ENCODE data around the gene CHRM2.
A peak's percentile ranks its signal among the peaks of the same experiment; 100 is the strongest.

Gene CHRM2

DNA sequence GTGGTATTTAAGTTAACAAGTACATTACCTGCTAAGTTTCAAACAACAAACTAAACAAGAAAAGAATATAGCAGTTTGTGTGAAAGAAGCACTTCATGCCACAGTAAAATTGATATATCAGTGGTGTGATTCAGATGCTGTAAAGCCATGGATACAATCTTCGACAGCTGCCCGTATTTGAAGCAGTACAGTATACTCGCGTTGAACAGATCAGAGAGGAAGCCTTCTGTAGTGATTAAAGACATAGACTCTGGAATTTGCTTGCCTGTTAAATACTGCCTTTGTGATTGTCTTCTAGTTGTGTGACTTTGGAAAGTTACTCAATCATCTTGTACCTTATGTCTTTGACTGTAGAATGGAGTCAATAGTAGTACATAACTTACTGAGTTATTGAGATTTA, 71.7 kb downstream of the CHRM2 start:
- peaks cover 34% of the 10 kb centered on the region for H3K4me1 ChIP-seq (ENCODE audit: insufficient read depth, low read length)
- no peaks in the 10 kb centered on the region for H3K27me3 ChIP-seq (ENCODE audit: control insufficient read depth in 1 of 2, insufficient read depth in 2 of 2, low read length in 2 of 2)
- H3K36me3 ChIP-seq (ENCODE audit: insufficient read depth, low read length), result no peaks in the 10 kb centered on the region
- H3K9ac ChIP-seq (ENCODE audit: low read length), result no peak overlapping the region
- no peak overlapping the region for H3K4me3 ChIP-seq (ENCODE audit: low read depth in 1 of 2, low read length in 2 of 2)
- H3K9me3 ChIP-seq (ENCODE audit: low read length), result no peaks in the 10 kb centered on the region
- H3K27ac ChIP-seq (ENCODE audit: low read depth, low read length), result no peak overlapping the region

DNA sequence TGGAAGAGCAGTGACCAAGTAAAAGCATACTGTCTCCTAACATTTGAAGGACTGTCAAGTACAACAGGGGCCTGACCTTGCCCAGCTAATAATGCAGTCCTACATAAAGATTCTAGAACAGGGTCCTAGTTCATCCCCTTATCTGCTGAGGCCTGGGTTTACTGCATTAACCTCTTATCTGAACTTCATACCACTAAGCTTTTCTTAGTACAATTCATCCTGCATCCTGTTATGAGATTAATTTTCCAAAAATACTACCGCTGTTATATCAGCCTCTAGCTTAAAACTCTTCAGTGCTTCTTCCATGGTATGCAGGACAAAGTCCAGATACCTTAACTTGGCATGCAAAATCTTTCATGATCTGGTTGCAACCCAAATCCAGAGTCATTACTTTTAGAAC, 72.5 kb downstream of the CHRM2 start:
- no peaks in the 10 kb centered on the region for H3K27me3 ChIP-seq (ENCODE audit: control insufficient read depth in 1 of 2, insufficient read depth in 2 of 2, low read length in 2 of 2)
- peaks cover 34% of the 10 kb centered on the region for H3K4me1 ChIP-seq (ENCODE audit: insufficient read depth, low read length)
- H3K27ac ChIP-seq (ENCODE audit: low read depth, low read length), result no peak overlapping the region
- H3K9me3 ChIP-seq (ENCODE audit: low read length), result no peaks in the 10 kb centered on the region
- H3K9ac ChIP-seq (ENCODE audit: low read length), result no peak overlapping the region
- H3K4me3 ChIP-seq (ENCODE audit: low read depth in 1 of 2, low read length in 2 of 2), result no peak overlapping the region
- H3K36me3 ChIP-seq (ENCODE audit: insufficient read depth, low read length), result no peaks in the 10 kb centered on the region

DNA sequence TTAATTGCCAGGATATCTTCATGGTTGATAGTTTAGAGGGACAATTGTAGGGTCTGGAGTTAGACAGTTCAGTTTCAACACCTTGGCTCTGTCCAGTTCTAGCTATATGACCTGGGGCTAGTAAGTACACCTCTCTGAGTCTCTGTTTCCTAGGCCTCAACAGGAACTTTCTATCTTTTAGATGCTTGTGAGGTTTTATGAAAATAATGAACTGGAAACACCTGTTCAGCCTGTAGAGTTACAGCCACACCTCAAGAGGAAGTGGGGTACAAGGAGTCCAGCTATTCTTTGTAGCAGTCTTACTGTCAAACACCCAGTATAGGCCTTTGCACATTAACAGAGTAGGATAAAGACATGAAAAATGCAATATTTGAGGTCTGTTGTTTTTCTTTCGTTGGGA, 73.4 kb downstream of the CHRM2 start:
- Histone ChIP-seq H3K36me3 (ENCODE audit: insufficient read depth, low read length) (no peaks in the 10 kb centered on the region), H3K4me1 (ENCODE audit: insufficient read depth, low read length) (peaks cover 39% of the 10 kb centered on the region), H3K27ac (ENCODE audit: low read depth, low read length) (peak overlapping the region; percentile 19), H3K4me3 (ENCODE audit: low read depth in 1 of 2, low read length in 2 of 2) (no peak overlapping the region), H3K9ac (ENCODE audit: low read length) (no peak overlapping the region), H3K27me3 (ENCODE audit: control insufficient read depth in 1 of 2, insufficient read depth in 2 of 2, low read length in 2 of 2) (no peaks in the 10 kb centered on the region), H3K9me3 (ENCODE audit: low read length) (no peaks in the 10 kb centered on the region)

DNA sequence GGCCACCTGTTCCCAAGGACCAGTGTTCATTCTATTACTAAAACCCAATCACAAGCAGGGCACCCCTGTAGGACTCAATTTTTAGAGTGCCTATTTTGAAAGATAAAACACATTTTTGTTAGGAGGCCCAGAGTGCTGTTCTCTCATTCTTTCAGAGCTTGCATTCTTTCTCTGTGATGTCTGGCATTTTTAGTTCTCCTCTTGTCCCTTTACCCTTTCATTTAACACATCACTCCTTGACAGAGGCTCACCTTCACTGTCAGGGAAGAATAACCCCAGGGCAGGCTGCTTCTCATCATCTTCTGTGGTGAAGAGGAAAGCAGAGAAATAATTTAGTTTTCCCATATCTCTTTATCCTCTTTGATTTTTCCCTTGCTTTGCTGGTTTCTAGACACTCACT, 73.9 kb downstream of the CHRM2 start:
- Histone ChIP-seq H3K4me1 (ENCODE audit: insufficient read depth, low read length) (peaks cover 40% of the 10 kb centered on the region), H3K4me3 (ENCODE audit: low read depth in 1 of 2, low read length in 2 of 2) (no peak overlapping the region), H3K9ac (ENCODE audit: low read length) (no peak overlapping the region), H3K27me3 (ENCODE audit: control insufficient read depth in 1 of 2, insufficient read depth in 2 of 2, low read length in 2 of 2) (no peaks in the 10 kb centered on the region), H3K9me3 (ENCODE audit: low read length) (no peaks in the 10 kb centered on the region), H3K36me3 (ENCODE audit: insufficient read depth, low read length) (no peaks in the 10 kb centered on the region), H3K27ac (ENCODE audit: low read depth, low read length) (no peak overlapping the region)

DNA sequence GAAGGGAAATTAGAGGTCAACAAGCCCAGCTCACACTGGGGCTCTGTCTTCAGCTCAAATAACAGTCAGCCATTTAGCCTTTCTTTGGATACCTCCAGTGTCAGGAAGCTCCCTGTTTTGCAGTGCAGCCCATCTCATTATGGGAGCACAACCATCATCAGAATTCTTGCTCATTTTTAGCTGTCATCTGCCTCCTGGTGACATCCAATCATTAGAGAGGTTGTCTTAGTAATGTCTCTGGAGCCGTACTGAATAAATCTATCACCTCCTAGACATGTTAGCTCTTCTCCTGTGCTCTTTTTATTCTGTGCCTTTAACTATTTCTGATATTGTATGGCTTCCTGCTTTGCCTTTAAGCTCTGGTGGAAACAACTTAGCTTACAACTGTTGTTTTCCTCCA, 74.5 kb downstream of the CHRM2 start:
- H3K36me3 ChIP-seq (ENCODE audit: insufficient read depth, low read length), result no peaks in the 10 kb centered on the region
- peaks cover 40% of the 10 kb centered on the region for H3K4me1 ChIP-seq (ENCODE audit: insufficient read depth, low read length)
- no peaks in the 10 kb centered on the region for H3K9me3 ChIP-seq (ENCODE audit: low read length)
- H3K9ac ChIP-seq (ENCODE audit: low read length), result no peak overlapping the region
- no peak overlapping the region for H3K4me3 ChIP-seq (ENCODE audit: low read depth in 1 of 2, low read length in 2 of 2)
- no peak overlapping the region for H3K27ac ChIP-seq (ENCODE audit: low read depth, low read length)
- H3K27me3 ChIP-seq (ENCODE audit: control insufficient read depth in 1 of 2, insufficient read depth in 2 of 2, low read length in 2 of 2), result no peaks in the 10 kb centered on the region

DNA sequence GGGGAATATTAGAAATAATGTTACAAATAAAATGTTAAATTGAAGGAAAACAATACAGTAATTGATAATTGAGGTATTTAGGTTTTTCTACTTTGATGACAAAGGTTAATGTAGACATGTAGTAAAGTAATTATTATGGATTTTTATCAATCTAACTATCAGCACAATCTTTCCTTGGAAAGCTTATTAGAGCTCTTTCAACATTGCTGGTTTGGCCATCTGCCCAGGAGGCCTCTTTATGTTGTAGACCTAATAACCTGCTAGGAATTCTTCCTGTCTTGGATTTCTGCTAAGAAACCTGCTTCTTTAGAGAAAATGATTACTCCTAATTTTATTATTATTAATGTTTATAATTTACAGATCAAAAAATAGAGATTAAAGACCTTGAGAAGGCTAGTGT, 78.9 kb downstream of the CHRM2 start:
- Histone ChIP-seq H3K9me3 (ENCODE audit: low read length) (no peaks in the 10 kb centered on the region), H3K4me3 (ENCODE audit: low read depth in 1 of 2, low read length in 2 of 2) (no peak overlapping the region), H3K9ac (ENCODE audit: low read length) (no peak overlapping the region), H3K4me1 (ENCODE audit: insufficient read depth, low read length) (peaks cover 24% of the 10 kb centered on the region), H3K27me3 (ENCODE audit: control insufficient read depth in 1 of 2, insufficient read depth in 2 of 2, low read length in 2 of 2) (no peaks in the 10 kb centered on the region), H3K36me3 (ENCODE audit: insufficient read depth, low read length) (no peaks in the 10 kb centered on the region), H3K27ac (ENCODE audit: low read depth, low read length) (no peak overlapping the region)

DNA sequence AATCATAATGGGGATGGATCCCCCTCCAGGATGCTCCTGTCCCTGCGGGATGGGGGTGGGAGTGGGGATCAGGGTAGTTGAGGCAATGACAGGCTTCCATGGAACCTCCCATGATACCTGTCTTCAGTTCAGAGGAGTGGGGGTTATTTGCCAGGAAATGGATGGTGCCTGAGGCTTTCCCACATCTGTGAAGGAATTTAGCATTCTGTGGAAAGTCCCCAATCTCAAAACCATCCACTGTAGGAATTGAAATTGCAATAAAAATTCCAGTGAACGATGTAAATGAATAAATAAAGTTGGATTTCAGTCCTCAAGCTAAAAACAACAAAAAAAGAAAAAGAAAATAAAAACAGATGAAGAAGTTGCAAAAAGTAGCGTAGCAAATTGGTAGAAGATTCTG, 81.9 kb downstream of the CHRM2 start:
- Histone ChIP-seq H3K36me3 (ENCODE audit: insufficient read depth, low read length) (no peaks in the 10 kb centered on the region), H3K27ac (ENCODE audit: low read depth, low read length) (no peak overlapping the region), H3K4me1 (ENCODE audit: insufficient read depth, low read length) (peaks cover 21% of the 10 kb centered on the region), H3K9me3 (ENCODE audit: low read length) (no peaks in the 10 kb centered on the region), H3K27me3 (ENCODE audit: control insufficient read depth in 1 of 2, insufficient read depth in 2 of 2, low read length in 2 of 2) (no peaks in the 10 kb centered on the region), H3K9ac (ENCODE audit: low read length) (no peak overlapping the region), H3K4me3 (ENCODE audit: low read depth in 1 of 2, low read length in 2 of 2) (no peak overlapping the region)

DNA sequence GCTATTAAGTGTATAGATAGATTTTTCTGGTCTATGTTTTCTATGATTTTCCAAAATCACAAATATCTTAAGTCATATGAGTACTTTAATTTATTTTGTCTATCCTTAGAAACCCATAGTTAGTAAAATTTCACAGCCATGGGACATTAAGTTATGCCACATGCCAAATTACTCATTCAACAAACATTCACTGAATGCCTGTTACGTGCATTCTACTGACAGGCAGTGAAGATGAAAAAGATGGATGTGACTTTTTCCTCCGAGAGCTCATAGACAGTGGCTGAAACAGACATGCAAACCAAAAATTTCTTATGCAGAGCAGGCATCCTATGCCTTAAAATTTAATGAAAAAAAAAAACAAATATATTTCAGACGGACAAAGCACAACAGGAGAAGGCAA, 84.9 kb downstream of the CHRM2 start:
- H3K27me3 ChIP-seq (ENCODE audit: control insufficient read depth in 1 of 2, insufficient read depth in 2 of 2, low read length in 2 of 2), result no peaks in the 10 kb centered on the region
- peaks cover 39% of the 10 kb centered on the region for H3K4me1 ChIP-seq (ENCODE audit: insufficient read depth, low read length)
- no peaks in the 10 kb centered on the region for H3K9me3 ChIP-seq (ENCODE audit: low read length)
- no peak overlapping the region for H3K4me3 ChIP-seq (ENCODE audit: low read depth in 1 of 2, low read length in 2 of 2)
- no peak overlapping the region for H3K9ac ChIP-seq (ENCODE audit: low read length)
- peak overlapping the region; percentile 10 for H3K27ac ChIP-seq (ENCODE audit: low read depth, low read length)
- no peaks in the 10 kb centered on the region for H3K36me3 ChIP-seq (ENCODE audit: insufficient read depth, low read length)

DNA sequence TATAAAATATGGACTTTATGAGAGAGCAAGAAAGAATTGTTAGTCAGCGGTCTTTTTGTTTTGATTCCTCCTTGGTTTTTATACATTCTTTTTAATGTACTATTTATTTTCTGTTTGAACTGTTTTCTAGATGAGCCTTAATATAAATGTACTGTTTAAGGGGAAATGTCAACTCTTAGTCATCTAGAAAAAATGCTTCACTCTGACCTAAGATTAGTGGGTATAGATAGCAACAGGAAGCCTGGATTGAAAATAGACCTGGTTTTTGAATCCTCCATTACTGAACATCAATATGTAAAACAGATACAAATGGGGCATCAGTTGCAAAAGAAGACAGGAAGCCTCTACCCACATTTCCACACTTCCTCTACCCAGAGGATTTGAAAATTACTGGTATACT, 87.8 kb downstream of the CHRM2 start:
- H3K9ac ChIP-seq (ENCODE audit: low read length), result no peak overlapping the region
- peaks cover 10% of the 10 kb centered on the region for H3K36me3 ChIP-seq (ENCODE audit: insufficient read depth, low read length)
- peaks cover 35% of the 10 kb centered on the region for H3K4me1 ChIP-seq (ENCODE audit: insufficient read depth, low read length)
- H3K9me3 ChIP-seq (ENCODE audit: low read length), result no peaks in the 10 kb centered on the region
- H3K27ac ChIP-seq (ENCODE audit: low read depth, low read length), result peak overlapping the region; percentile 42
- H3K27me3 ChIP-seq (ENCODE audit: control insufficient read depth in 1 of 2, insufficient read depth in 2 of 2, low read length in 2 of 2), result no peaks in the 10 kb centered on the region
- H3K4me3 ChIP-seq (ENCODE audit: low read depth in 1 of 2, low read length in 2 of 2), result no peak overlapping the region

DNA sequence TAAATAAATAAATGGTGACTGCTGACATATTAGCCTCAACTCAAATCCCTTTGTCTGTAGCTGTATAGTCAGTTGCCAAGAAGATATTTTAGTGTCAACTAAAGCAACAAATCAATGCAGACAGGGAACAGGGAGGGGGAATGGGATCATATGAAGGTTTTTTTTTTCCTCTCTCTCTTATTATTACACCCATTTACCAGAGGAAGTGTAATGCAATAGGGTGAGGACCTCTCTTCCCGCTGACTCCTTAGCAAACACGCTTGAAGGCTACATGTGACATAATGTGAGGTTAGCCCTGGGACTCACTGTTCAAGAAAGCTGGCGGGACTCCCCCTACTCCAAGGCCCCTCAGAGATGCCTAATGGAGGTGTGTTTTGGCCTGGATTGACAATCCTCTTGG, 88.2 kb downstream of the CHRM2 start:
- Histone ChIP-seq H3K4me1 (ENCODE audit: insufficient read depth, low read length) (peaks cover 30% of the 10 kb centered on the region), H3K27ac (ENCODE audit: low read depth, low read length) (peak overlapping the region; percentile 42), H3K27me3 (ENCODE audit: control insufficient read depth in 1 of 2, insufficient read depth in 2 of 2, low read length in 2 of 2) (no peaks in the 10 kb centered on the region), H3K4me3 (ENCODE audit: low read depth in 1 of 2, low read length in 2 of 2) (no peak overlapping the region), H3K9me3 (ENCODE audit: low read length) (no peaks in the 10 kb centered on the region), H3K9ac (ENCODE audit: low read length) (no peak overlapping the region), H3K36me3 (ENCODE audit: insufficient read depth, low read length) (peaks cover 10% of the 10 kb centered on the region)

DNA sequence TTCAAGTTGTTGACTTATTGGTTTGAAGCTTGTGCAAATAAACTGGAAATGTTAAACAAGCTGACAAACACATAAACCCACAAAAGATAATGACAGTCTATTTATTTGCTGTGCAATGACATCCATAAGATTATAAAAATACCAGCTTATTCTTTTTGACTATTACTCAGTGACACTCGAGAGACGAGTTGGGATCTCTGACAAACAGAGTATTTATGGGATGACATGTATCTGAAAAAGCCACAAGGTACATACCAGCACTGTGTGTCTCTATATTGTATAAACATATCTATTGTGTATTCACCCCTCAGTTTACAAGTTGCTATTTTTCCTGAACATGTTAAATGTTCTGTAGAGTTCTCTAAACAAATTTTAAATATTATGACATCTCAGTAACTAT, 88.9 kb downstream of the CHRM2 start:
- no peak overlapping the region for H3K4me3 ChIP-seq (ENCODE audit: low read depth in 1 of 2, low read length in 2 of 2)
- no peak overlapping the region for H3K9ac ChIP-seq (ENCODE audit: low read length)
- H3K36me3 ChIP-seq (ENCODE audit: insufficient read depth, low read length), result peaks cover 10% of the 10 kb centered on the region
- peak overlapping the region; percentile 42 for H3K27ac ChIP-seq (ENCODE audit: low read depth, low read length)
- no peaks in the 10 kb centered on the region for H3K9me3 ChIP-seq (ENCODE audit: low read length)
- peaks cover 28% of the 10 kb centered on the region for H3K4me1 ChIP-seq (ENCODE audit: insufficient read depth, low read length)
- H3K27me3 ChIP-seq (ENCODE audit: control insufficient read depth in 1 of 2, insufficient read depth in 2 of 2, low read length in 2 of 2), result no peaks in the 10 kb centered on the region

DNA sequence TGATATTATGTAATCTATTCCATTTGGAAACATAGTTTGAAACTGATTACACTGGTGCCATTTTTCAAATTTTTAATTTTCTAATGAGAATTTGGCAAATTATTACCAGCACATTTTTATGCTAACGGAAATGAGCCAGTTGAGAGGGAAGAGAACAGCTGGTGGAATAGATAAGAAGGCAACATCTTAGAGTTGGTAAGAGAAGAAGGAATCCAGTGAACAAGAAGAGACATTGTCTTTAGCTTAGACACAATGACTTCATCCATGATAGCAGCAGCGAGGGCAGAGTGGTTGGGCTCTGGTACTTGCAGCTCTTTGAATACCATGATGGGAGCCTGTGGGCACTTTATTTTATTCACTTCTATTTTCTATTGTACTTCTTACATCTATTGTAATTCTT, 89.6 kb downstream of the CHRM2 start:
- Histone ChIP-seq H3K4me3 (ENCODE audit: low read depth in 1 of 2, low read length in 2 of 2) (no peak overlapping the region), H3K36me3 (ENCODE audit: insufficient read depth, low read length) (peaks cover 10% of the 10 kb centered on the region), H3K9ac (ENCODE audit: low read length) (no peak overlapping the region), H3K4me1 (ENCODE audit: insufficient read depth, low read length) (peaks cover 34% of the 10 kb centered on the region), H3K9me3 (ENCODE audit: low read length) (no peaks in the 10 kb centered on the region), H3K27me3 (ENCODE audit: control insufficient read depth in 1 of 2, insufficient read depth in 2 of 2, low read length in 2 of 2) (no peaks in the 10 kb centered on the region), H3K27ac (ENCODE audit: low read depth, low read length) (no peak overlapping the region)
